LNCaP clone FGC (cell line): ENCODE measurements around the gene DDX51.

ENCODE experiments used
- DNase-seq: peaks from one replicate; pipeline ENCODE4 v3.0.0-alpha.2; 2011; ENCODE audit warnings: low read depth
- H3K4me3 ChIP-seq: 2 replicates; pipeline ENCODE4 v1.5.1; 2011; ENCODE audit warnings: mild to moderate bottlenecking, low read depth, low read length, control low read depth
- CTCF ChIP-seq: IDR thresholded peaks from 2 replicates; pipeline ENCODE4 v1.5.1; 2012; ENCODE audit warnings: mild to moderate bottlenecking; ENCODE audit not compliant: control insufficient read depth, insufficient read depth; ENCODE audit errors: extremely low read depth

DDX51 gene

GRCh38 chr12:132099739-132100138, 44.4 kb downstream of the DDX51 start:
- no peak for DNase-seq
- no peak overlapping the region for H3K4me3 ChIP-seq
- no peak for TF ChIP-seq CTCF

GRCh38 chr12:132095520-132096409, 48.4 kb downstream of the DDX51 start:
- no peak for TF ChIP-seq CTCF
- H3K4me3 ChIP-seq: no peak overlapping the region
- no peak for DNase-seq

- no peak for DNase-seq
- TF ChIP-seq CTCF: no peak
- H3K4me3 ChIP-seq: no peak overlapping the region
Observed at GRCh38 chr12:132094269-132094891, 49.7 kb downstream of the DDX51 start.

GRCh38 chr12:132089407-132089910, 54.7 kb downstream of the DDX51 start:
- TF ChIP-seq CTCF: no peak
- no peak for DNase-seq
- H3K4me3 ChIP-seq: no peak overlapping the region
